ENCODE results near the gene KCNN3.

GRCh38 chr1:154863315-154864174 lies 6.5 kb downstream of the KCNN3 start:
- TF ChIP-seq POLR2A (IDR thresholded peaks at IDR 0.05) (no peak), CTCF (IDR thresholded peaks at IDR 0.05) (peak; percentile 28 to 54 (median 32))
